GM12865 (cell line): ENCODE data around the gene SPSB2.

Experiments
- DNase-seq: peaks from one replicate; pipeline ENCODE4 v3.0.0; 2010; ENCODE audit warnings: low read depth
- H3K4me3 ChIP-seq: 2 replicates; pipeline ENCODE4 v1.5.1; 2011; ENCODE audit warnings: mild to moderate bottlenecking, low read depth, low read length, control low read depth
- CTCF ChIP-seq: IDR thresholded peaks from 2 replicates; pipeline ENCODE4 v1.5.1; 2011; ENCODE audit warnings: low read length, control low read depth, low read depth, inconsistent platforms; ENCODE audit not compliant: insufficient read depth; ENCODE audit errors: missing control alignments

Gene SPSB2

GRCh38 chr12:6824085-6824775 is 48.9 kb downstream of the SPSB2 start:
- no peak overlapping the region for H3K4me3 ChIP-seq
- no peak for DNase-seq
- no peak for TF ChIP-seq CTCF

GRCh38 chr12:6823182-6824084 is 49.7 kb downstream of the SPSB2 start:
- no peak overlapping the region for H3K4me3 ChIP-seq
- no peak for DNase-seq

GRCh38 chr12:6822426-6823135 is 50.5 kb downstream of the SPSB2 start:
- DNase-seq: no peak
- H3K4me3 ChIP-seq: no peak overlapping the region
- no peak for TF ChIP-seq CTCF

More at GRCh38 chr12:6823182-6824084, 49.7 kb downstream of the SPSB2 start:
- no peak for TF ChIP-seq CTCF

- H3K4me3 ChIP-seq: no peak within 1 kb of the TSS
- DNase-seq: no peak
Observed at GRCh38 chr12:6821591-6822425, 51.3 kb downstream of the SPSB2 start, which contains the start of gene GPR162. Gene GPR162 (plus strand): TSS chr12:6821821. CDS start chr12:6823899, 2,078 bp downstream.

More at GRCh38 chr12:6821591-6822425, 51.3 kb downstream of the SPSB2 start, which contains the start of gene GPR162:
- no peak for TF ChIP-seq CTCF
